GM21529 (cell line): ENCODE data around the gene TNNC2.
A peak's percentile ranks its signal among the peaks of the same experiment; 100 is the strongest.
"Not testable (repeated sequence)": the region's sequence is repeated elsewhere in the genome, so short reads cannot be mapped to it uniquely, and the experiment has no call there.

ENCODE experiments used
- ATAC-seq: cut with Tn5 transposase; IDR thresholded peaks from one replicate; pipeline ENCODE4 v1.9.1; 2021; ENCODE audit not compliant: unreplicated experiment

Gene TNNC2

GRCh38 chr20:45827030-45827652 is at the start of gene TNNC2:
TNNC2 (minus strand) TSS chr20:45827312; CDS start chr20:45827248, 64 bp downstream.
- no peak for ATAC-seq

GRCh38 chr20:45874576-45874975 is 47.5 kb upstream of the TNNC2 start:
- no peak for ATAC-seq

- ATAC-seq = not testable (repeated sequence)
These were observed 47.0 kb upstream of the TNNC2 start for GRCh38 chr20:45874104-45874481.

- no peak for ATAC-seq
These were observed 46.4 kb upstream of the TNNC2 start for GRCh38 chr20:45873409-45874103.

GRCh38 chr20:45872626-45873025 is 45.5 kb upstream of the TNNC2 start:
- ATAC-seq = no peak

- ATAC-seq = no peak
These were observed 40.7 kb upstream of the TNNC2 start for GRCh38 chr20:45867819-45868176.

GRCh38 chr20:45867136-45867818 is 40.2 kb upstream of the TNNC2 start:
- ATAC-seq = no peak

GRCh38 chr20:45866454-45866853 is 39.3 kb upstream of the TNNC2 start:
- no peak for ATAC-seq

- ATAC-seq = no peak
These were observed 36.7 kb upstream of the TNNC2 start for GRCh38 chr20:45863543-45864470.

- ATAC-seq = no peak
These were observed 34.3 kb upstream of the TNNC2 start for GRCh38 chr20:45861221-45862075.

GRCh38 chr20:45860560-45861220 is 33.6 kb upstream of the TNNC2 start:
- no peak for ATAC-seq

- ATAC-seq = no peak
These were observed 32.8 kb upstream of the TNNC2 start for GRCh38 chr20:45859916-45860315.

- ATAC-seq = peak; percentile 32
These were observed 30.7 kb upstream of the TNNC2 start for GRCh38 chr20:45857882-45858216.

GRCh38 chr20:45857114-45857881 is 30.2 kb upstream of the TNNC2 start, which contains the start of the genes ACOT8 and ZSWIM3:
ACOT8 (minus strand) TSS chr20:45857392; CDS start chr20:45857315, 77 bp downstream.
ZSWIM3 (plus strand) TSS chr20:45857614; CDS start chr20:45857826, 212 bp downstream.
- peak; percentile 96 for ATAC-seq

GRCh38 chr20:45853484-45853883 is 26.4 kb upstream of the TNNC2 start:
- ATAC-seq = no peak

- ATAC-seq = no peak
These were observed 25.2 kb upstream of the TNNC2 start for GRCh38 chr20:45852326-45852725.

GRCh38 chr20:45851501-45851900 is 24.4 kb upstream of the TNNC2 start:
- ATAC-seq = no peak

GRCh38 chr20:45850926-45851325 is 23.8 kb upstream of the TNNC2 start:
- no peak for ATAC-seq

- no peak for ATAC-seq
These were observed 23.1 kb upstream of the TNNC2 start for GRCh38 chr20:45850238-45850637.
